GM21737 (cell line): Measurements from ENCODE around the gene CHML.

ENCODE experiments used
- ATAC-seq: cut with Tn5 transposase; IDR thresholded peaks from one replicate; pipeline ENCODE4 v1.9.1; 2021; ENCODE audit warnings: mild to moderate bottlenecking, moderate library complexity; ENCODE audit not compliant: unreplicated experiment

CHML gene

GRCh38 chr1:241591736-241592135 lies 48.4 kb downstream of the CHML start:
- no peak for ATAC-seq

- ATAC-seq = no peak
Observed at GRCh38 chr1:241591317-241591716, 48.9 kb downstream of the CHML start.

GRCh38 chr1:241590719-241591118 lies 49.5 kb downstream of the CHML start:
- ATAC-seq = no peak
